D721Med (cell line): ENCODE data around the gene ST3GAL4.

Experiments
- DNase-seq: peaks from one replicate; pipeline ENCODE4 v3.0.0; 2011; ENCODE audit warnings: low spot score; ENCODE audit not compliant: insufficient read length
- FAIRE-seq: peaks from 2 replicates; lab custom pipeline; 2011; peaks lifted over from hg19 to GRCh38; lab: Jason Lieb, UNC
- TF ChIP-seq, protein P1 (sequence below): IDR thresholded peaks from 2 replicates; pipeline ENCODE4 v1.5.1; 2012; ENCODE audit warnings: mild to moderate bottlenecking, control low read depth; ENCODE audit not compliant: insufficient read depth; ENCODE audit errors: missing control alignments

ST3GAL4 gene

DNA sequence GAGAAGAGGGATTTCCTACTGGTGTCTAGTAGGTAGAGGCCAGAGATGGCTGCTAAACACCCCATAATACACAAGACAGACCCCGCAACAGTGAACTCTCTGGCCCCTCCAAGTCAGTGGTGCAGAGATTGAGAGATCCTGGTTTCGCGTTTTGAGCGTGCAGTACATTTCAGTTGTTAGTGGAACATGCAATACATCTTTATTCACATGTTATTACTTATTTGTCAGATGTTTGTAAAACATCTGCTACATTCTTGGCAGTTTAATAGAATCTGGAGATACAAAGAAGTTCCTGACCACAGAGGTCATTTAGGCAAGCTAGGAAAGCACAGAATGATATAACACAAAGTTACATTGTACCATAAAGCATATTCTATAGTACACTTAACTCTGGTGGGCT, 41.5 kb downstream of the ST3GAL4 start:
- FAIRE-seq, result no peak
- TF ChIP-seq, protein P1, sequence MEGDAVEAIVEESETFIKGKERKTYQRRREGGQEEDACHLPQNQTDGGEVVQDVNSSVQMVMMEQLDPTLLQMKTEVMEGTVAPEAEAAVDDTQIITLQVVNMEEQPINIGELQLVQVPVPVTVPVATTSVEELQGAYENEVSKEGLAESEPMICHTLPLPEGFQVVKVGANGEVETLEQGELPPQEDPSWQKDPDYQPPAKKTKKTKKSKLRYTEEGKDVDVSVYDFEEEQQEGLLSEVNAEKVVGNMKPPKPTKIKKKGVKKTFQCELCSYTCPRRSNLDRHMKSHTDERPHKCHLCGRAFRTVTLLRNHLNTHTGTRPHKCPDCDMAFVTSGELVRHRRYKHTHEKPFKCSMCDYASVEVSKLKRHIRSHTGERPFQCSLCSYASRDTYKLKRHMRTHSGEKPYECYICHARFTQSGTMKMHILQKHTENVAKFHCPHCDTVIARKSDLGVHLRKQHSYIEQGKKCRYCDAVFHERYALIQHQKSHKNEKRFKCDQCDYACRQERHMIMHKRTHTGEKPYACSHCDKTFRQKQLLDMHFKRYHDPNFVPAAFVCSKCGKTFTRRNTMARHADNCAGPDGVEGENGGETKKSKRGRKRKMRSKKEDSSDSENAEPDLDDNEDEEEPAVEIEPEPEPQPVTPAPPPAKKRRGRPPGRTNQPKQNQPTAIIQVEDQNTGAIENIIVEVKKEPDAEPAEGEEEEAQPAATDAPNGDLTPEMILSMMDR, result no peak
- DNase-seq, result no peak

DNA sequence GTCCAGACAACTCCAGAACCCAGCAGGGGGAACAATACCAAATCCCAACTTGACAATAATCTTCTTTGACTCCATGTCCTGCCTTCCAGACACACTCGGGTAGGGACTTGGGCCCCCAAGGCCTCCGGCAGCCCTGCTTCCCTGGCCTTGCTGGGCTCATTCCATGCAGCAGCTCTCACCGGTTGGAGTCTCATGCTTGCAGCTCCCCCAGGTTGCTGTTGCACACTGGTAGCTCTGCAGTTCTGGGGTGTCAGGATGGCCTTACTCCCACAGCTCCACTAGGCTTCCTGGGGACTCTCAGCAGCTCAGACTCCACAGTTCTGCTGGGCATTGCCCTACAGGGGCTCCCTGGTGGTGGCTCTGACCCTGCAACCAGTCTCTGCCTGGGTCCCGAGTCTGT, 42.8 kb downstream of the ST3GAL4 start:
- TF ChIP-seq, protein P1, result no peak
- no peak for DNase-seq
- FAIRE-seq, result no peak

DNA sequence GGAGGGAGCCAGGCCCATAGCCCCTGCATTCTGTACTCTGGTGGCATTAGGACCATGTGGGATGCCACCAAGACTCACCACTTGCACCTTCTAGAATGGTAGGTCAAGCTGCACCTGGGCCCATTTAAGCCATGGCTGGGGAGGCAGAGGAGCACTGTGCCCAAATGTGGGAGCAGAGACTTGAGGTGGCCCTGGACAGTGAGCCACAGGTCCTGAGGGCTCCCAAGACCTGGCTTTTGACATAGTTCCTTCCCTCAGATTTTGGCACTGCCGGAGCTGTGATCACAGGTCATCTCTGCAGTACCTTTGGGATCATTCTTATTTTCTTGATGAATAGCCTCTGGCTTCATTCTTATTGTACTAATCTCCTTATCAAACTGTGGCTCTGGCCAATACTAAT, 43.2 kb downstream of the ST3GAL4 start:
- FAIRE-seq, result no peak
- no peak for DNase-seq
- TF ChIP-seq, protein P1, result no peak

DNA sequence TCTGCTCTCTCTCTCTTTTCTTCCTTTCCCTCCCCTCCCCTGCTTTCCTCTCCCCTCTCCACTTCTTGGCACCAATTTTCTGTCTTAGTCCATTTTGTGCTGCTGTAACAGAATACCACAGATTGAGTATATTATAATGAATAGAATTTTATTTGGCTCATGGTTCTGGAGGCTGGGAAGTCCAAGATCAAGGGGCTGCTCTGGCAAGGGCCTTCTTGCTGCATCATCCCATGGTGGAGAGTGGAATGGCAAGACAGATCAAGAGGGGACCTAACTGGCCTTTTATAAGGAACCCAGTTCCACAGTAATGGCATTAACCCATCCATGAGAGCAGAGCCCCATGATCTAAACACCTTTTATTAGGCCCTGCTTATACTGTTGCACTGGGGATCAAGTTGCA, 44.5 kb downstream of the ST3GAL4 start:
- TF ChIP-seq, protein P1, result no peak
- FAIRE-seq (no peak), DNase-seq (no peak)

DNA sequence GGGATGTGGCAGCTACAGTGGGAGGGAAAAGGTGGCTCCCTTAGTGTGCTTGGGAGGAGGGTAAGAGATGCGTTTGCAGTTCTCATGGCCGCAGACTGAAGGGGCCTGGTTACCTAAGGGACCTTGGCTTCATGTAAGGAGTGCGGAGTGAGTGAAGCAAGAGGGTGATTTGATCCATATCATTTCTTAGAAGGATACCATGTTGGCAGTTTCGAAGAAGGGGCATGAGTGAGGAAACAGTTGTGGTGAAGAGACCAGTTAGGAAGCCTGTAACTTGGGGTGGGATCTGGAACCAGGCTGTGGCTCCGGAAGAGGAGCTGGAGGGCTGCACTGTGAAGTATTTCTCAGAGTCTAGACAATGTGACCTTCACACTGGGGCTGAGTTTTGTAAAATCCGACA, 45.0 kb downstream of the ST3GAL4 start:
- DNase-seq (no peak), FAIRE-seq (no peak)
- TF ChIP-seq, protein P1, result no peak

DNA sequence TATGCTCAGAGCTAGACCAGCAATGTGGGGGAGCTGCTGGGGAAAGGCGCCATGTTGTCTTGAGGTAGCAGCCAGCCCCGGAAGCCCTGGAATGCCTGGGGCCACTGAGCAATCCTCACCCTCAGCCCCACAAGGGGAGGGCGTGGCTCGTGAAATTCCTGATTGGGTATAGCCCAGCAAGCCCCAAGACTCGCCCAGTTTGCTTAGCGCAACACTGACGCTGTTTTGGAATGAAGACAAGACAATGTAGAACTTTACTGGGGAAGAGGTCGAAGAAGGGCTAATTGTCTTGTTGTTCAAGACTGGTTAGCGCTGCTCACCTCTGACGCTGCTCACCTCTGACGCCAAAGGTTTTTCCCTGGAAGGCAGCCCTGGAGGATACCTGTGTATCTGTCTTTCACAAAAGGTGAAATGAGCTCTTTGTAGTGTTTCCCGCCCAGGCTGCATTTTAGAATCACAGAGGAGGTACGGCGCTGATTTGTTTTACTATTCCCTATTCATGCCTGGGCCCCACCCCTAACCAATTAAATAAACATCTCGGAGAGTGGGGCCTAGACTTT, 47.6 kb downstream of the ST3GAL4 start:
- FAIRE-seq (no peak), DNase-seq (no peak)
- TF ChIP-seq, protein P1, result no peak

DNA sequence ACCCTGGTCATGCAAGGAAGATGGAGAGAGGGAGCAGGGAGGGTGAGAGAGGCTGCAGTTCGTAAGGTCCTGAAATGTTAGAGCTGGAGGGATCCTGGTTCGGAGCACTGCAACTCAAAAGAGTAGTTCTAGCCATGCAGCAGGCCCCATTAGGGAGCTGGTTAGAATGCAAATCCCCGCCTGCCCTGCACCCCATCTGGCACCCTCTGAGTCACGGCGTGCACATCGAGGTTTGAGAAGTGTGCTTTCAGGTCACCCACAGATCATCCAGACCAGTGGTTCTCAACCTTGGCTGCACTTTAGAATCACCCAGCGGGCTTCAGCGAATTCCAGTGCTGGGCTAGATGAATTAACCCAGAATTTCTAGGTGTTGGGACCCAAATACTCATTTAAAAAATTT, 48.2 kb downstream of the ST3GAL4 start:
- TF ChIP-seq, protein P1, result no peak
- DNase-seq, result no peak
- FAIRE-seq, result no peak
